Activated CD8-positive, alpha-beta memory T cell treated with anti-CD3 and anti-CD28 coated beads for 1 hour (primary cell): Measurements from ENCODE around the gene TPSB2.
"Not testable (repeated sequence)": the region's sequence is repeated elsewhere in the genome, so short reads cannot be mapped to it uniquely, and the experiment has no call there.

ENCODE experiments used
- DNase-seq, 2 donors: peaks; one replicate each; pipeline ENCODE4 v3.0.0-alpha.2; 2020; ENCODE audit warnings: low read depth in 1 of 2; ENCODE audit errors: extremely low read depth in 1 of 2

The TPSB2 gene

GRCh38 chr16:1262210-1262845, 32.3 kb upstream of the TPSB2 start:
- DNase-seq = no peak

GRCh38 chr16:1261131-1261892, 31.3 kb upstream of the TPSB2 start:
- DNase-seq = no peak

GRCh38 chr16:1260101-1260680, 30.2 kb upstream of the TPSB2 start:
- DNase-seq = no peak

GRCh38 chr16:1259760-1260068, 29.7 kb upstream of the TPSB2 start:
- no peak for DNase-seq

GRCh38 chr16:1258906-1259759, 29.1 kb upstream of the TPSB2 start:
- peak in 1 of 2 donors; percentile 14 for DNase-seq

GRCh38 chr16:1258225-1258600, 28.2 kb upstream of the TPSB2 start:
- DNase-seq = no peak

GRCh38 chr16:1257561-1258224, 27.7 kb upstream of the TPSB2 start:
- no peak for DNase-seq

- no peak for DNase-seq
Observed at GRCh38 chr16:1256874-1257322, 26.9 kb upstream of the TPSB2 start.

- not testable (repeated sequence) for DNase-seq
Observed at GRCh38 chr16:1256296-1256873, 26.4 kb upstream of the TPSB2 start.

GRCh38 chr16:1255276-1256122, 25.5 kb upstream of the TPSB2 start, which contains the start of gene TPSD1:
TSS of gene TPSD1 (plus strand) at chr16:1256069. CDS start at chr16:1256281, 212 bp downstream.
- not testable (repeated sequence) for DNase-seq

GRCh38 chr16:1254821-1255220, 24.8 kb upstream of the TPSB2 start:
- not testable (repeated sequence) for DNase-seq

GRCh38 chr16:1253701-1254364, 23.8 kb upstream of the TPSB2 start:
- DNase-seq = not testable (repeated sequence)

GRCh38 chr16:1249031-1249755, 19.2 kb upstream of the TPSB2 start:
- not testable (repeated sequence) for DNase-seq

GRCh38 chr16:1247903-1248537, 18.0 kb upstream of the TPSB2 start:
- not testable (repeated sequence) for DNase-seq

- DNase-seq = no peak
Observed at GRCh38 chr16:1245452-1246020, 15.6 kb upstream of the TPSB2 start.

GRCh38 chr16:1244881-1245280, 14.9 kb upstream of the TPSB2 start:
- peak in 1 of 2 donors; percentile 9 for DNase-seq
